Upper lobe of left lung (tissue), 6 donors: Measurements from ENCODE around the gene WDFY3. TPM values are rescaled to one million over a fixed set of nuclear protein-coding genes. Genes with fewer than 3 reads are reported as not detected.

Experiments used
- ATAC-seq, 2 donors: fragments of 200-7000 bp; cut with Tn5 transposase; one replicate each; pipeline ENCODE4 v1.9.1; 2022; ENCODE audit warnings: mild to moderate bottlenecking in 2 of 2, moderate library complexity in 2 of 2; ENCODE audit not compliant: low FRiP score in 2 of 2
- DNase-seq, 2 donors: peaks; one replicate each; pipeline ENCODE4 v3.0.0-alpha.2; 2019 to 2020
- H3K27ac ChIP-seq, 4 donors: fragments of 200-600 bp; sonication (generic); one replicate each; pipeline ENCODE4 v1.5.1; 2016 to 2019
- H3K27me3 ChIP-seq, 4 donors: fragments of 200-600 bp; sonication (generic); one replicate each; pipeline ENCODE4 v1.5.1; 2017 to 2019
- H3K36me3 ChIP-seq, 4 donors: fragments of 200-600 bp; sonication (generic); one replicate each; pipeline ENCODE4 v1.5.1; 2016 to 2019
- H3K4me1 ChIP-seq, 4 donors: fragments of 200-600 bp; sonication (generic); one replicate each; pipeline ENCODE4 v1.5.1; 2018 to 2019
- H3K4me3 ChIP-seq, 4 donors: fragments of 200-600 bp; sonication (generic); one replicate each; pipeline ENCODE4 v1.5.1; 2017 to 2019; ENCODE audit warnings: mild to moderate bottlenecking in 2 of 4, moderate library complexity in 1 of 4
- H3K9me3 ChIP-seq, 4 donors: fragments of 200-600 bp; sonication (generic); one replicate each; pipeline ENCODE4 v1.5.1; 2018 to 2019
- CTCF ChIP-seq, 6 experiments: fragments of 450-650 bp in 4 of 6; fragments of 200-600 bp in 2 of 6; sonication (generic) in 2 of 6; IDR thresholded peaks; one replicate each; pipeline ENCODE4 v1.5.1; 2016 to 2019; ENCODE audit warnings: antibody characterized with exemption in 6 of 6
- EP300 ChIP-seq, 4 donors: sonication (generic); formaldehyde crosslinking; IDR thresholded peaks; one replicate each; pipeline ENCODE4 v1.5.1; 2017; ENCODE audit warnings: antibody characterized with exemption in 4 of 4, control low read depth in 2 of 4
- POLR2A ChIP-seq, 4 donors: fragments of 450-650 bp; IDR thresholded peaks; one replicate each; pipeline ENCODE4 v1.5.1; 2016 to 2017; ENCODE audit warnings: antibody characterized with exemption in 4 of 4, mild to moderate bottlenecking in 2 of 4
- POLR2AphosphoS5 ChIP-seq, 2 donors: sonication (generic); formaldehyde crosslinking; IDR thresholded peaks; one replicate each; pipeline ENCODE4 v1.5.1; 2017; ENCODE audit warnings: antibody characterized with exemption in 2 of 2
- WGBS, 2 donors: methylation state at CpG; one replicate each; pipeline ENCODE4 v1.1.5; 2017 to 2018; 5-methylcytosine and 5-hydroxymethylcytosine counted together
- total RNA-seq, 6 donors: library from RNA; depleted of rRNA in 4 of 6; stranded (reverse); fragments of >200 nt in 4 of 6; gene quantifications; one replicate each; pipeline versions ENCODE4 v1.1.0 to v1.2.1, GENCODE V29; 2016 to 2021
- donor health status: DM: no; HTN: no; CAD: no; lungs with moderate emphysema.
- donor health status: DM: no; HTN: yes; CAD: no; lungs with severe emphysema.

The WDFY3 gene
- total RNA-seq, 6 donors from 2014 or later, result 52.0 to 159 (median 103) TPM

- WGBS, 2 donors, result 3 to 10% methylated on average over 1 of the region's 1 CpG
- Histone ChIP-seq H3K36me3 (peaks cover 12 to 81% (median 27%) of the 10 kb centered on the region in 4 donors), H3K27ac (no peak overlapping the region), H3K9me3 (no peaks in the 10 kb centered on the region), H3K4me1 (peaks cover 0 to 5% (median 0%) of the 10 kb centered on the region in 4 donors), H3K27me3 (no peaks in the 10 kb centered on the region), H3K4me3 (no peak overlapping the region)
- DNase-seq (no peak), ATAC-seq (peak; percentile 73 to 81)
- TF ChIP-seq CTCF (IDR thresholded peaks at IDR 0.05), result peak in 5 of 6 experiments; percentile 9 to 68 (median 55)
- no peak for TF ChIP-seq POLR2A (IDR thresholded peaks at IDR 0.05)
- TF ChIP-seq POLR2AphosphoS5 (IDR thresholded peaks at IDR 0.05), result no peak
- TF ChIP-seq EP300 (IDR thresholded peaks at IDR 0.05), result no peak
Measured at GRCh38 chr4:84750260-84750959, 216.1 kb downstream of the WDFY3 start.

- no peak for ATAC-seq
Measured at GRCh38 chr4:84740057-84740456, 226.4 kb downstream of the WDFY3 start.

GRCh38 chr4:84738622-84739021 lies 227.9 kb downstream of the WDFY3 start:
- Histone ChIP-seq H3K27me3 (no peaks in the 10 kb centered on the region), H3K4me1 (no peaks in the 10 kb centered on the region), H3K9me3 (no peaks in the 10 kb centered on the region), H3K36me3 (peaks cover 20 to 97% (median 46%) of the 10 kb centered on the region in 4 donors), H3K27ac (no peak overlapping the region), H3K4me3 (no peak overlapping the region)
- no peak for DNase-seq
- TF ChIP-seq POLR2A (IDR thresholded peaks at IDR 0.05) (no peak), EP300 (IDR thresholded peaks at IDR 0.05) (no peak), POLR2AphosphoS5 (IDR thresholded peaks at IDR 0.05) (no peak), CTCF (IDR thresholded peaks at IDR 0.05) (no peak)
- no peak for ATAC-seq

More at GRCh38 chr4:84740057-84740456, 226.4 kb downstream of the WDFY3 start:
- no peak overlapping the region for H3K27ac ChIP-seq
- H3K27me3 ChIP-seq, result no peaks in the 10 kb centered on the region
- TF ChIP-seq EP300 (IDR thresholded peaks at IDR 0.05) (no peak), POLR2AphosphoS5 (IDR thresholded peaks at IDR 0.05) (no peak), CTCF (IDR thresholded peaks at IDR 0.05) (no peak), POLR2A (IDR thresholded peaks at IDR 0.05) (no peak)
- peaks cover 15 to 83% (median 43%) of the 10 kb centered on the region in 4 donors for H3K36me3 ChIP-seq
- no peak for DNase-seq
- 90 to 92% methylated on average over 2 of the region's 2 CpGs for WGBS, 2 donors
- H3K4me1 ChIP-seq, result no peaks in the 10 kb centered on the region
- H3K4me3 ChIP-seq, result no peak overlapping the region
- no peaks in the 10 kb centered on the region for H3K9me3 ChIP-seq

- ATAC-seq (no peak), DNase-seq (no peak)
- Histone ChIP-seq H3K4me1 (no peaks in the 10 kb centered on the region), H3K36me3 (peaks cover 25 to 98% (median 49%) of the 10 kb centered on the region in 4 donors), H3K27ac (no peak overlapping the region), H3K27me3 (no peaks in the 10 kb centered on the region), H3K4me3 (no peak overlapping the region), H3K9me3 (no peaks in the 10 kb centered on the region)
- WGBS, 2 donors, result 82 to 91% methylated on average over 3 of the region's 3 CpGs
- TF ChIP-seq EP300 (IDR thresholded peaks at IDR 0.05), result no peak
- TF ChIP-seq POLR2A (IDR thresholded peaks at IDR 0.05), result no peak
- TF ChIP-seq POLR2AphosphoS5 (IDR thresholded peaks at IDR 0.05), result no peak
- TF ChIP-seq CTCF (IDR thresholded peaks at IDR 0.05), result no peak
Measured at GRCh38 chr4:84737656-84738055, 228.8 kb downstream of the WDFY3 start.

- Histone ChIP-seq H3K4me3 (no peak overlapping the region), H3K27me3 (no peaks in the 10 kb centered on the region), H3K36me3 (peaks cover 8 to 78% (median 33%) of the 10 kb centered on the region in 4 donors), H3K27ac (no peak overlapping the region), H3K9me3 (no peaks in the 10 kb centered on the region), H3K4me1 (no peaks in the 10 kb centered on the region)
- no peak for TF ChIP-seq POLR2A (IDR thresholded peaks at IDR 0.05)
- TF ChIP-seq CTCF (IDR thresholded peaks at IDR 0.05), result no peak
- TF ChIP-seq EP300 (IDR thresholded peaks at IDR 0.05), result no peak
- TF ChIP-seq POLR2AphosphoS5 (IDR thresholded peaks at IDR 0.05), result no peak
- ATAC-seq, result no peak
- DNase-seq, result no peak
Measured at GRCh38 chr4:84734037-84734436, 232.5 kb downstream of the WDFY3 start.
